Measurements from ENCODE around the gene TMEM219. TPM values are rescaled to one million over a fixed set of nuclear protein-coding genes. Genes with fewer than 3 reads are reported as not detected.

Gene TMEM219
- total RNA-seq, 1 donor from 2014 or later: 89.8 TPM

DNA sequence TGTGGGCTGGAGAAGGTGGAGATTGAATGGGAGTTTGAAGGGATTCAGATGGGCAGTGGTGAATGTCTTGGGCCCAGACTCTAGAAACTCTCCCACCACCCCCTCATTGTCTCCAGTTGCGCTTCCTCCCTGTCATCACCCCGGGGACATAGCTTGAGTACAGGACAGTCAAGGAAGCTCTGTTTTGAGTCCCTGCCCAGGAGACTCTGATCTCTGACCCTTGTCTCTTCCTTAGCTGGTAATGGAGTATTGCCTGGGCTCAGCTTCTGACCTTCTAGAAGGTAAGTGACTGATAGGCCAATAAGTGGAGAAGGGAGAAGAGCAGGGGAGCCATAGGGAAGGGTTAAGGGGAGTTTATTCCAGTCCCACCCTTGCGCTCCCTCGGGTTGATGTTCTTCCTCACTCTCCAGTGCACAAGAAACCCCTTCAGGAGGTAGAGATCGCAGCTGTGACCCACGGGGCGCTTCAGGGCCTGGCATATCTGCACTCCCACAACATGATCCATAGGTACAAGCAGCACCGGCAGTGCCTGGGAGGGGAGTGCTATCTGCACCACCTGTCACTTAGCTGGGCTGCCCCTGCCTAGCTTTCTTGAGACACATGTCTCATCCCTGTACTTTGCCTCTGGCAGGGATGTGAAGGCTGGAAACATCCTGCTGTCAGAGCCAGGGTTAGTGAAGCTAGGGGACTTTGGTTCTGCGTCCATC lies 16.8 kb downstream of the TMEM219 start:
- DNase-seq (ENCODE audit: low read depth): no peak

DNA sequence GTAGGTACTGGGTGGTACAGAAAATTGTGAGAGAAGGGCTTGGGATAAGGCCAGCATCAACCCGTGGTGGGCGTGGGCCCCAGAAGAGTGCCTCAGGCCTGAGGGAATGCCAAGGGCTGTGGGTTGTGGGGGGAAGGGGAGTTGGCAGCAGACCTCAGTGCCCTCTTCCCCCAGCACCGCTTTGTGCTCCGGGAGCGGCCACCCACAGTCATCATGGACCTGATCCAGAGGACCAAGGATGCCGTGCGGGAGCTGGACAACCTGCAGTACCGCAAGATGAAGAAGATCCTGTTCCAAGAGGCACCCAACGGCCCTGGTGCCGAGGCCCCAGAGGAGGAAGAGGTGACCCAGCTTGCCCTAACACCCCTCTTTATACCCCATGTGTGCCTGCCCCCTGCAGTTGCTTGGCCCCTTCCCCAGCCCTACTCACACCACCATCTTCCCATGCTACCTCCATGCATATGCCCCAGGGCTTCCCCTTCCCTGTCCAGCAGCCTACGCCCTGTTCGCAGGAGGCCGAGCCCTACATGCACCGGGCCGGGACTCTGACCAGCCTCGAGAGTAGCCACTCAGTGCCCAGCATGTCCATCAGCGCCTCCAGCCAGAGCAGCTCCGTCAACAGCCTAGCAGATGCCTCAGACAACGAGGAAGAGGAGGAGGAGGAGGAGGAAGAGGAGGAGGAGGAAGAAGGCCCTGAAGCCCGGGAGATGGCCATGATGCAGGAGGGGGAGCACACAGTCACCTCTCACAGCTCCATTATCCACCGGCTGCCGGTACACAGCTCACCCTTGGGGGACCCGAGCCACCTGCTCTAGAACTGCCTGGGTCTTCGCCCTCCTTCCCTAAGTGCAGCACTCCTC lies 20.9 kb downstream of the TMEM219 start:
- no peak for DNase-seq (ENCODE audit: low read depth)

DNA sequence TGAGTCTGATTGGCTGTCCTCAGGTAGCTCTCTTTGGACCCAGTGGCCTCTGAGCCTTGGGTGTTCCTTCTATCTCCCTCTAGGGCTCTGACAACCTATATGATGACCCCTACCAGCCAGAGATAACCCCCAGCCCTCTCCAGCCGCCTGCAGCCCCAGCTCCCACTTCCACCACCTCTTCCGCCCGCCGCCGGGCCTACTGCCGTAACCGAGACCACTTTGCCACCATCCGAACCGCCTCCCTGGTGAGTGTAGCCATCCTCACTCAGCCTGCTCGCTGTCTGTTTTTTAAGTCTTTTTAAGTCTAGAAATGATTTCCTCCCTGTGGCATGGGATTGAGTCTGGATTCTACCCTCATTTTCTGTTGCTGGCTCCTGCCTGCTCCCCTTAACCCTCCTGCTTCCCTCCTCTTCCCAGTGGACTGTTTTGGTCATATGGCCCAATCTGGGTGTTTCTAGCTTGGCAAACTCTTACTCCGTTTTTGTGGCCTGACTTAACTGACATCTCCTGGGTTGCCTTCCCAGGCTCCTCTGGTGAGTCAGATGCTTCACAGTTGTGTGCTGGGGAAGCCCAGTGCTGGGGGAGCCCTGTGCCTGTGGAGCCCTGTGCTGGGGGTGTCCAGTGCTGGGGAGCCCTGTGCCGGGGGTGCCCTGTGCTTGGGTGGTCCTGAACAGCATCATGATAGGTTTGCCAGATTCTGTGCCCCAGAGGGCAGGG lies 21.7 kb downstream of the TMEM219 start:
- no peak for DNase-seq (ENCODE audit: low read depth)

DNA sequence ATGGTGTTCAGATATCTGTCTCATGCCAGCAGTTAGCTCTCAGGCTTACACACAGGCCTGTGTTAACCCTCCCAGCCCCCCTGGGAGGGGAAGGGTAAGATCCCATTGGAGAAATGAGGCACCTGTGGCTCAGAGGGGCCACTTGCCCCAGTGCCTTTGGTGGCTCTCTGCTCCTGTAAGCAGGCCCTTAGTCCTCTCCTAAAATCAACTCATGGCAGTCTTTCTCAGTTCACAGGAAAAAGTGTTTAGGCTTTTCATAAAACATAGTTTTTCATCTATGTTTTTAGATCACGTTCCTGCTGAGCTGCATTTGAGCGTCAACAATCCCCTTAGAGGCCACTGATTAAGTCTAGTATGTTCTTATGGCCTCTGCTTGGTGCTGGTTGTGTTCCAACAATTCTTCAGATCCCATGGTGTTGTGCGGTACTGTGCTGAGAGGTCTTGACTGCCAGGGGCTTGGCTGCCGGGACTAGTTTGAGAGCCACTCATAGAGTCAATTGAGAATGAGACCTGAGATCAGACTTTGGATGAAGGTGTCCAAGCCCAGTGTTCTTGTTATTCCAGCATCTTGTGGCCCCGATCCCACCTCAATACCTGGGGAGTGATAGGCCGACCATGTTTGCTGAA lies 22.4 kb downstream of the TMEM219 start:
- DNase-seq (ENCODE audit: low read depth): no peak

- DNase-seq (ENCODE audit: low read depth): no peak
Observed at GRCh38 chr16:29984764-29985147, 22.9 kb downstream of the TMEM219 start.

- no peak for DNase-seq (ENCODE audit: low read depth)
Observed at GRCh38 chr16:29985271-29985811, 23.5 kb downstream of the TMEM219 start.

DNA sequence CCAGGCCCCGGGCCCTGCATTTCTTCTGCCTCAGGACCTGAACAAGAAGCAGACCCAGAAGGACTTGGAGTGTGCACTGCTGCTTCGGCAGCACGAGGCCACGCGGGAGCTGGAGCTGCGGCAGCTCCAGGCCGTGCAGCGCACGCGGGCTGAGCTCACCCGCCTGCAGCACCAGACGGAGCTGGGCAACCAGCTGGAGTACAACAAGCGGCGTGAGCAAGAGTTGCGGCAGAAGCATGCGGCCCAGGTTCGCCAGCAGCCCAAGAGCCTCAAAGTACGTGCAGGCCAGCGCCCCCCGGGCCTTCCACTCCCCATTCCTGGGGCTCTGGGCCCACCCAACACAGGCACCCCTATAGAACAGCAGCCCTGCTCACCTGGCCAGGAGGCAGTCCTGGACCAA lies 24.4 kb downstream of the TMEM219 start:
- DNase-seq (ENCODE audit: low read depth): no peak

- DNase-seq (ENCODE audit: low read depth): no peak
Observed at GRCh38 chr16:29986931-29987330, 25.1 kb downstream of the TMEM219 start.

- DNase-seq (ENCODE audit: low read depth): no peak
Observed at GRCh38 chr16:29987371-29988085, 25.6 kb downstream of the TMEM219 start.

- DNase-seq (ENCODE audit: low read depth): no peak
Observed at GRCh38 chr16:29988346-29989075, 26.6 kb downstream of the TMEM219 start.

DNA sequence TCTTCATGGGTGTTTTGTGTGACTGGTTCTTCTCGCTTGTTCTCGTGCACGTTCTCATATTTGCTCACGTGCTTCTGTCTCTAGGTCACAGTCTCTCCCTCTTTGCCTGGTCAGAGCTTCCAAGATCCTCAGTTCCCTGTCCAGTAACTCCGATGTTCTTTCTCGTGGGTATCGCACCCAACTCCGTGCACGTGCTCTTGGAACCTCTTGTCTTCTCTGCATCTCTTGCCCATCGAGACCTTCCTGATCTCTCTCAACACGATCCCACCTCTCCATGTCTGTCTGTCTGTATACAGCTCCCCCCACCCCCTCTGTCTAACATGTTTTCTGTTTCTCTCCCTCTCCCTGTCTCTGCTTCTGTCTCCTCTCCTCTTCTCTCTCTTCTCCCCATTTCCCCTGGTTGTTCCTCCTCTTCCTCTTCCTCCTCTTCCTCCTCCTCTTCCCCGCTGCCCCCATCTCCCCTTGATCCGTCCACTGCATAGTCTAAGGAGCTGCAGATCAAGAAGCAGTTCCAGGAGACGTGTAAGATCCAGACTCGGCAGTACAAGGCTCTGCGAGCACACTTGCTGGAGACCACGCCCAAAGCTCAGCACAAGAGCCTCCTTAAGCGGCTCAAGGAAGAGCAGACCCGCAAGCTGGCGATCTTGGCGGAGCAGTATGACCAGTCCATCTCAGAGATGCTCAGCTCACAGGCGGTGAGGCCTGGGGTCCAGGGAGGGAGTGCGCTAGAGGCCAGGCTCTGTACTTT lies 27.4 kb downstream of the TMEM219 start:
- DNase-seq (ENCODE audit: low read depth): no peak

DNA sequence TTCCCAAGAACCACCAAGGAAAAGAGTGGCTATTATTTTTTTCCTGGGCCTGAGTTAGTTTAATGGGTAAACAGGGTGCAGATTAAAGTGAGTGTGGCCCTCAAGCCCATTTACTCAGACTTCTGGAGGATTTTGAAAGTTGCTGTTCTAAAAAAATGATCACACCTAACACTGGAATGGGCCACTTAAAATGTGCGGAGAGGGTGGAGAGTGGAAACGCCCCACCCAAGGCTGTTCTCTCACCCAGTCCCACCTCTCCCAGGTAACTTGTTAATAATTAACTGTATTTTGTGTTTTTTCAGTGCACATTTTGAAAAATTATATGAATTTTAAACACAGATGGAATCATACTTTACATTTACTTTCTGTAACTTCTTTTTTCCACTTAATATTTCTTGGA lies 28.2 kb downstream of the TMEM219 start:
- DNase-seq (ENCODE audit: low read depth): no peak

DNA sequence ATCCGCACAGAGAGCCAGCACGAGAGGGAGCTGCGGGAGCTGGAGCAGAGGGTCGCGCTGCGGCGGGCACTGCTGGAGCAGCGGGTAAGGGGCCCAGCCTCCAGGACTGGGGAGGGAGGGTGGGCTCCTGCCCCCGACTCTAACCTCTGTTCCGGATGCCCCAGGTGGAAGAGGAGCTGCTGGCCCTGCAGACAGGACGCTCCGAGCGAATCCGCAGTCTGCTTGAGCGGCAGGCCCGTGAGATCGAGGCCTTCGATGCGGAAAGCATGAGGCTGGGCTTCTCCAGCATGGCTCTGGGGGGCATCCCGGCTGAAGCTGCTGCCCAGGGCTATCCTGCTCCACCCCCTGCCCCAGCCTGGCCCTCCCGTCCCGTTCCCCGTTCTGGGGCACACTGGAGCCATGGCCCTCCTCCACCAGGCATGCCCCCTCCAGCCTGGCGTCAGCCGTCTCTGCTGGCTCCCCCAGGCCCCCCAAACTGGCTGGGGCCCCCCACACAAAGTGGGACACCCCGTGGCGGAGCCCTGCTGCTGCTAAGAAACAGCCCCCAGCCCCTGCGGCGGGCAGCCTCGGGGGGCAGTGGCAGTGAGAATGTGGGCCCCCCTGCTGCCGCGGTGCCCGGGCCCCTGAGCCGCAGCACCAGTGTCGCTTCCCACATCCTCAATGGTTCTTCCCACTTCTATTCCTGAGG lies 29.1 kb downstream of the TMEM219 start:
- no peak for DNase-seq (ENCODE audit: low read depth)

GRCh38 chr16:29991571-29991904 lies 29.7 kb downstream of the TMEM219 start:
- no peak for DNase-seq (ENCODE audit: low read depth)

GRCh38 chr16:29992344-29992967 lies 30.6 kb downstream of the TMEM219 start:
- DNase-seq (ENCODE audit: low read depth): no peak

GRCh38 chr16:29993191-29993902 lies 31.5 kb downstream of the TMEM219 start:
- DNase-seq (ENCODE audit: low read depth): no peak

GRCh38 chr16:29993903-29994599 lies 32.2 kb downstream of the TMEM219 start:
- no peak for DNase-seq (ENCODE audit: low read depth)
